ENCODE data around the gene KLHL13.
"Not testable (repeated sequence)": the region's sequence is repeated elsewhere in the genome, so short reads cannot be mapped to it uniquely, and the experiment has no call there.

Gene KLHL13

GRCh38 chrX:117989512-117989911 lies 127.1 kb downstream of the KLHL13 start:
- no peak for DNase-seq

GRCh38 chrX:117987373-117987772 lies 129.2 kb downstream of the KLHL13 start:
- DNase-seq = no peak

GRCh38 chrX:117985241-117985640 lies 131.4 kb downstream of the KLHL13 start:
- no peak for DNase-seq

GRCh38 chrX:117982694-117983392 lies 133.8 kb downstream of the KLHL13 start:
- DNase-seq = no peak

- DNase-seq = no peak
Measured at GRCh38 chrX:117978402-117978801, 138.2 kb downstream of the KLHL13 start.

- DNase-seq = no peak
Measured at GRCh38 chrX:117977526-117977925, 139.1 kb downstream of the KLHL13 start.

- DNase-seq = no peak
Measured at GRCh38 chrX:117973110-117973807, 143.4 kb downstream of the KLHL13 start.

- no peak for DNase-seq
Measured at GRCh38 chrX:117972711-117973109, 143.9 kb downstream of the KLHL13 start.

GRCh38 chrX:117969782-117970181 lies 146.8 kb downstream of the KLHL13 start:
- no peak for DNase-seq

- no peak for DNase-seq
Measured at GRCh38 chrX:117969328-117969727, 147.3 kb downstream of the KLHL13 start.

GRCh38 chrX:117959045-117959444 lies 157.6 kb downstream of the KLHL13 start:
- no peak for DNase-seq

- no peak for DNase-seq
Measured at GRCh38 chrX:117957128-117957527, 159.5 kb downstream of the KLHL13 start.

GRCh38 chrX:117939296-117939695 lies 177.3 kb downstream of the KLHL13 start:
- DNase-seq = not testable (repeated sequence)

GRCh38 chrX:117936118-117936517 lies 180.5 kb downstream of the KLHL13 start:
- DNase-seq = no peak

GRCh38 chrX:117930116-117930515 lies 186.5 kb downstream of the KLHL13 start:
- DNase-seq = not testable (repeated sequence)

- DNase-seq = no peak
Measured at GRCh38 chrX:117919755-117920154, 196.9 kb downstream of the KLHL13 start.

- no peak for DNase-seq
Measured at GRCh38 chrX:117910216-117910615, 206.4 kb downstream of the KLHL13 start.

GRCh38 chrX:117898226-117898625 lies 218.4 kb downstream of the KLHL13 start:
- no peak for DNase-seq

GRCh38 chrX:117895418-117895817 lies 221.2 kb downstream of the KLHL13 start:
- DNase-seq = no peak

GRCh38 chrX:117892469-117892868 lies 224.1 kb downstream of the KLHL13 start:
- no peak for DNase-seq

- DNase-seq = no peak
Measured at GRCh38 chrX:117871796-117872195, 244.8 kb downstream of the KLHL13 start.

- no peak for DNase-seq
Measured at GRCh38 chrX:117860517-117860916, 256.1 kb downstream of the KLHL13 start.

- no peak for DNase-seq
Measured at GRCh38 chrX:117854806-117855205, 261.8 kb downstream of the KLHL13 start.

- DNase-seq = no peak
Measured at GRCh38 chrX:117851025-117851424, 265.6 kb downstream of the KLHL13 start.

Measured in CD4-positive, alpha-beta T cell treated with Interferon alpha-2 for 1 hour (primary cell).